Esophagus muscularis mucosa (tissue), 3 donors: ENCODE results near the gene SPATA6L.

Experiments used
- CTCF ChIP-seq, 3 experiments: fragments of 200-600 bp in 2 of 3; fragments of 450-650 bp in 1 of 3; sonication (generic) in 2 of 3; IDR thresholded peaks; one replicate each; pipeline ENCODE4 v1.5.1; 2017 to 2019; ENCODE audit warnings: antibody characterized with exemption in 3 of 3, mild to moderate bottlenecking in 2 of 3, moderate library complexity in 1 of 3
- POLR2AphosphoS5 ChIP-seq, 2 donors: sonication (generic); formaldehyde crosslinking; IDR thresholded peaks; one replicate each; pipeline ENCODE4 v1.6.1; 2017; ENCODE audit warnings: antibody characterized with exemption in 2 of 2

- TF ChIP-seq POLR2AphosphoS5 (IDR thresholded peaks at IDR 0.05) (no peak), CTCF (IDR thresholded peaks at IDR 0.05) (no peak)
Measured at GRCh38 chr9:4579001-4579400, 87.3 kb downstream of the SPATA6L start.
